GM23248 (cell line): Measurements from ENCODE around the gene FOXG1. TPM values are rescaled to one million over a fixed set of nuclear protein-coding genes. Genes with fewer than 3 reads are reported as not detected.

ENCODE experiments used
- DNase-seq: peaks from one replicate; pipeline ENCODE4 v3.0.0-alpha.2; 2015
- H2AFZ ChIP-seq: fragments of 200-600 bp; sonication (generic); 2 replicates; pipeline ENCODE4 v1.6.1; 2016; ENCODE audit warnings: antibody characterized with exemption
- H3F3A ChIP-seq: fragments of 200-600 bp; sonication (generic); 2 replicates; pipeline ENCODE4 v1.6.1; 2016; ENCODE audit warnings: mild to moderate bottlenecking, antibody characterized with exemption, mixed run types; ENCODE audit not compliant: insufficient read depth
- H3K27ac ChIP-seq: fragments of 200-600 bp; sonication (generic); 2 replicates; pipeline ENCODE4 v1.5.1; 2016; ENCODE audit warnings: mild to moderate bottlenecking
- H3K27me3 ChIP-seq: fragments of 200-600 bp; sonication (generic); replicated peaks from 2 replicates; pipeline ENCODE4 v1.6.1; 2016; ENCODE audit warnings: mild to moderate bottlenecking; ENCODE audit not compliant: insufficient read depth
- H3K36me3 ChIP-seq: fragments of 200-600 bp; sonication (generic); 2 replicates; pipeline ENCODE4 v1.6.1; 2016; ENCODE audit warnings: low read depth, mild to moderate bottlenecking
- H3K4me1 ChIP-seq: fragments of 200-600 bp; sonication (generic); 2 replicates; pipeline ENCODE4 v1.6.1; 2016; ENCODE audit warnings: mild to moderate bottlenecking; ENCODE audit not compliant: insufficient read depth
- H3K4me2 ChIP-seq: fragments of 200-600 bp; sonication (generic); one replicate; pipeline ENCODE4 v1.6.1; 2016; ENCODE audit warnings: mild to moderate bottlenecking; ENCODE audit not compliant: unreplicated experiment
- H3K4me3 ChIP-seq: fragments of 200-600 bp; sonication (generic); 2 replicates; pipeline ENCODE4 v1.5.1; 2016; ENCODE audit warnings: mild to moderate bottlenecking
- H3K79me2 ChIP-seq: fragments of 200-600 bp; sonication (generic); 2 replicates; pipeline ENCODE4 v1.6.1; 2016; ENCODE audit warnings: mild to moderate bottlenecking; ENCODE audit not compliant: insufficient read depth
- H3K9ac ChIP-seq: fragments of 200-600 bp; sonication (generic); 2 replicates; pipeline ENCODE4 v1.6.1; 2016; ENCODE audit warnings: mild to moderate bottlenecking
- H3K9me2 ChIP-seq: fragments of 200-600 bp; sonication (generic); 2 replicates; pipeline ENCODE4 v1.6.1; 2016; ENCODE audit warnings: mixed run types, mild to moderate bottlenecking, moderate library complexity; ENCODE audit not compliant: insufficient read depth
- H3K9me3 ChIP-seq: fragments of 200-600 bp; sonication (generic); one replicate; pipeline ENCODE4 v1.6.1; 2017; ENCODE audit warnings: low read depth
- H4K20me1 ChIP-seq: fragments of 200-600 bp; sonication (generic); 2 replicates; pipeline ENCODE4 v1.6.0; 2016; ENCODE audit not compliant: insufficient read depth
- EZH2 ChIP-seq: fragments of 200-600 bp; sonication (generic); IDR thresholded peaks from 2 replicates; pipeline ENCODE4 v1.6.1; 2018; ENCODE audit warnings: antibody characterized with exemption, mild to moderate bottlenecking; ENCODE audit not compliant: insufficient read depth, poor library complexity, severe bottlenecking
- EZH2phosphoT487 ChIP-seq: fragments of 200-600 bp; sonication (generic); IDR thresholded peaks from 2 replicates; pipeline ENCODE4 v1.6.1; 2018; ENCODE audit warnings: antibody characterized with exemption, moderate library complexity, mild to moderate bottlenecking, low read depth; ENCODE audit not compliant: insufficient read depth
- WGBS, 2 experiments: methylation state at CpG; one replicate each; pipeline ENCODE4 v1.1.6; 2015 to 2017; ENCODE audit warnings: low lambda C conversion rate in 2 of 2, low coverage in 1 of 2; ENCODE audit errors: missing lambda C conversion rate in 2 of 2; 5-methylcytosine and 5-hydroxymethylcytosine counted together
- in situ Hi-C: fragments of 300-500 bp; cut with MboI; formaldehyde crosslinking; loops from 2 replicates; pipeline ENCODE4 v1.15.0; 2020
- polyA plus RNA-seq: library from polyadenylated mRNA; unstranded; fragments of >200 nt; fragmentation: Nextera tagmentation; extraction: Ambion mirVana; gene quantifications from 2 replicates; pipeline ENCODE4 v1.2.1, GENCODE V29; 2016
- total RNA-seq: library from RNA; depleted of rRNA; stranded (reverse); fragments of >200 nt; shearing (Covaris generic); gene quantifications from 2 replicates; pipeline ENCODE4 v1.2.3, GENCODE V29; 2014

The FOXG1 gene
- total and polyA plus RNA-seq, 2 experiments from 2014 or later, result not detected

DNA sequence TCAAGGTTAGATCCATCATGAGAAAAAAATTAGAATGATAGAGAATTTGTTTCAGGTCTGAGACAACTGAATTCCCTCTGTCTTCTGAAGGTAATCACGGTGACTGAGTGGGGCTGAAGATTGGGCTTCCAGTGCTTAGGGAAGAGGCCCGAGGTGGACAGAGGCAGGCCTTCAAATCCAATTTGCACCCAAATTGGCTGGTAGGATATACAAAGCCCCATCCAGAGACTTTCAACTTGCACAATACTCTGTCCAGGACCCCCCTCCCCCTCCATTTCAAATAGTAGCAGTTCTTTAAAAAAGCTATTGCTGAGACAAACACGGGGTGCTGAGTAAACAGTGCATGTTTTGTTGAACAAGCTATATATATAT, 3.6 kb upstream of the FOXG1 start:
- Histone ChIP-seq H3K27me3 (peaks cover 85% of the 10 kb centered on the region), H3K36me3 (no peaks in the 10 kb centered on the region), H3K9ac (no peak overlapping the region), H3K9me2 (no peaks in the 10 kb centered on the region), H3K9me3 (no peaks in the 10 kb centered on the region), H3K4me1 (no peaks in the 10 kb centered on the region), H3K4me2 (no peak overlapping the region), H3F3A (0 out of 2 replicates have a peak, but pooled peaks cover 5% of the 10 kb centered on the region), H3K4me3 (no peak overlapping the region), H3K27ac (no peak overlapping the region), H3K79me2 (no peaks in the 10 kb centered on the region), H2AFZ (no peak overlapping the region), H4K20me1 (no peaks in the 10 kb centered on the region)
- in situ Hi-C loops, result loop anchor here (25.0 kb wide), 1 partner anchor 1249 kb away; no protein-coding TSS in a partner anchor
- no peak for TF ChIP-seq EZH2phosphoT487
- peak; percentile 23 for TF ChIP-seq EZH2
- no peak for DNase-seq
- 16 to 27% methylated on average over 3 of the region's 3 CpGs for WGBS, 2 experiments

DNA sequence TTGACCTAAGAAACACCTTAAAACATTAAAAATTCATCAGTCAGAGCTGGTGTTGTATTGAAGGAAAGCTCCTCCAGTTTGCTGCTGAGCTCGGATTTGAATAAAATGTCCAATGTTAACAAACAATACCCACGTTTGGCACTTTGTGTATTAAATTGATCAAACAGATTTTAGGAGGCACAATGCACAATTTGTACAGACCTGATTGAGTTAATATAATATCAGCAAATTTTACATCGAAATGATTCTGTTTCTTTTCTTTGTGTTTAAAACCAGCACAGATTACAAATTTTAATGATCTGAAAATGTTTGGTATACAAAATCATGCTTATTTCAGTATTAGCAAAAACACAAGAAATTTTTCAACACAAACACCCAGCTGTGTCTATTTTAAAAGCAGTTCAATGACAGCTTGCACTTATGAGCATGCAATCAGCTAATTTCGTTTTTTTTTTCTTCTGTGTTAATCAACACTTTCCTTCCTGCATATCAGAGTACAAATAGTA, 2.8 kb upstream of the FOXG1 start:
- no peak for TF ChIP-seq EZH2phosphoT487
- peak; percentile 13 for TF ChIP-seq EZH2
- Histone ChIP-seq H3K4me1 (no peaks in the 10 kb centered on the region), H2AFZ (no peak overlapping the region), H4K20me1 (no peaks in the 10 kb centered on the region), H3K9ac (no peak overlapping the region), H3K9me2 (no peaks in the 10 kb centered on the region), H3K4me3 (no peak overlapping the region), H3K9me3 (no peaks in the 10 kb centered on the region), H3K36me3 (no peaks in the 10 kb centered on the region), H3K4me2 (no peak overlapping the region), H3K79me2 (no peaks in the 10 kb centered on the region), H3F3A (0 out of 2 replicates have a peak, but pooled peaks cover 5% of the 10 kb centered on the region), H3K27ac (no peak overlapping the region), H3K27me3 (peaks cover 85% of the 10 kb centered on the region)
- in situ Hi-C loops, result loop anchor here (25.0 kb wide), 1 partner anchor 1248 kb away; no protein-coding TSS in a partner anchor
- WGBS, 2 experiments, result 13 to 15% methylated on average over 4 of the region's 4 CpGs
- no peak for DNase-seq

GRCh38 chr14:28764257-28765160, 2.1 kb upstream of the FOXG1 start:
- peaks cover 85% of the 10 kb centered on the region for H3K27me3 ChIP-seq
- no peak overlapping the region for H2AFZ ChIP-seq
- H3K27ac ChIP-seq, result no peak overlapping the region
- in situ Hi-C loops, result loop anchor here (25.0 kb wide), 1 partner anchor 1248 kb away; no protein-coding TSS in a partner anchor
- H3K36me3 ChIP-seq, result no peaks in the 10 kb centered on the region
- H3K4me2 ChIP-seq, result no peak overlapping the region
- H3F3A ChIP-seq, result 0 out of 2 replicates have a peak, but pooled peaks cover 5% of the 10 kb centered on the region
- no peak overlapping the region for H3K9ac ChIP-seq
- no peaks in the 10 kb centered on the region for H3K79me2 ChIP-seq
- no peak overlapping the region for H3K4me3 ChIP-seq
- TF ChIP-seq EZH2 (no peak), EZH2phosphoT487 (no peak)
- no peaks in the 10 kb centered on the region for H3K4me1 ChIP-seq
- H4K20me1 ChIP-seq, result no peaks in the 10 kb centered on the region
- H3K9me2 ChIP-seq, result no peaks in the 10 kb centered on the region
- 40 to 51% methylated on average over 14 to 16 of the region's 16 CpGs for WGBS, 2 experiments
- DNase-seq, result no peak
- no peaks in the 10 kb centered on the region for H3K9me3 ChIP-seq

- Histone ChIP-seq H3K4me3 (peak overlapping the region; percentile 56), H3K4me2 (peak overlapping the region; percentile 18), H4K20me1 (no peaks in the 10 kb centered on the region), H3K27me3 (peaks cover 85% of the 10 kb centered on the region), H3K9ac (no peak overlapping the region), H2AFZ (peak overlapping the region; percentile 53), H3K36me3 (no peaks in the 10 kb centered on the region), H3K79me2 (no peaks in the 10 kb centered on the region), H3K4me1 (no peaks in the 10 kb centered on the region), H3K27ac (no peak overlapping the region), H3F3A (0 out of 2 replicates have a peak, but pooled peaks cover 5% of the 10 kb centered on the region), H3K9me3 (no peaks in the 10 kb centered on the region), H3K9me2 (no peaks in the 10 kb centered on the region)
- 17 to 18% methylated on average over 26 to 27 of the region's 27 CpGs for WGBS, 2 experiments
- peak; percentile 32; the same call in 1 of the 2 replicates for TF ChIP-seq EZH2phosphoT487
- TF ChIP-seq EZH2, result no peak
- in situ Hi-C loops, result loop anchor here (25.0 kb wide), 1 partner anchor 1247 kb away; no protein-coding TSS in a partner anchor
- peak; percentile 39 for DNase-seq
Observed at GRCh38 chr14:28765169-28765830, 1.3 kb upstream of the FOXG1 start.
